GM19193 (cell line): Measurements from ENCODE around the gene HNRNPH3.

Experiments used
- POLR2A ChIP-seq: IDR thresholded peaks from 4 replicates; pipeline ENCODE4 v1.6.1; 2011; ENCODE audit not compliant: insufficient read depth, insufficient read length; ENCODE audit errors: extremely low read depth

HNRNPH3 gene

GRCh38 chr10:68345621-68346020 is 13.8 kb downstream of the HNRNPH3 start:
- TF ChIP-seq POLR2A: no peak

GRCh38 chr10:68346774-68347173 is 14.9 kb downstream of the HNRNPH3 start:
- TF ChIP-seq POLR2A: no peak

- TF ChIP-seq POLR2A: no peak
These were observed 16.4 kb downstream of the HNRNPH3 start for GRCh38 chr10:68348265-68348741.

GRCh38 chr10:68353537-68353936 is 21.7 kb downstream of the HNRNPH3 start:
- no peak for TF ChIP-seq POLR2A

GRCh38 chr10:68359189-68359588 is 27.3 kb downstream of the HNRNPH3 start:
- TF ChIP-seq POLR2A: no peak

GRCh38 chr10:68362590-68362989 is 30.7 kb downstream of the HNRNPH3 start:
- TF ChIP-seq POLR2A: no peak

- no peak for TF ChIP-seq POLR2A
These were observed 32.4 kb downstream of the HNRNPH3 start for GRCh38 chr10:68364101-68364886.

GRCh38 chr10:68365611-68366010 is 33.7 kb downstream of the HNRNPH3 start:
- no peak for TF ChIP-seq POLR2A

GRCh38 chr10:68366600-68366999 is 34.7 kb downstream of the HNRNPH3 start:
- no peak for TF ChIP-seq POLR2A

- TF ChIP-seq POLR2A: no peak
These were observed 35.3 kb downstream of the HNRNPH3 start for GRCh38 chr10:68367121-68367520.

- TF ChIP-seq POLR2A: no peak
These were observed 39.7 kb downstream of the HNRNPH3 start for GRCh38 chr10:68371604-68372003.

GRCh38 chr10:68385740-68386139 is 53.9 kb downstream of the HNRNPH3 start:
- no peak for TF ChIP-seq POLR2A
